ENCODE measurements around the gene APMAP. TPM values are rescaled to one million over a fixed set of nuclear protein-coding genes. Genes with fewer than 3 reads are reported as not detected.

The APMAP gene, protein sequence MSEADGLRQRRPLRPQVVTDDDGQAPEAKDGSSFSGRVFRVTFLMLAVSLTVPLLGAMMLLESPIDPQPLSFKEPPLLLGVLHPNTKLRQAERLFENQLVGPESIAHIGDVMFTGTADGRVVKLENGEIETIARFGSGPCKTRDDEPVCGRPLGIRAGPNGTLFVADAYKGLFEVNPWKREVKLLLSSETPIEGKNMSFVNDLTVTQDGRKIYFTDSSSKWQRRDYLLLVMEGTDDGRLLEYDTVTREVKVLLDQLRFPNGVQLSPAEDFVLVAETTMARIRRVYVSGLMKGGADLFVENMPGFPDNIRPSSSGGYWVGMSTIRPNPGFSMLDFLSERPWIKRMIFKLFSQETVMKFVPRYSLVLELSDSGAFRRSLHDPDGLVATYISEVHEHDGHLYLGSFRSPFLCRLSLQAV
- 100 to 1,000 TPM; 109 to 206 TPM for total RNA-seq

GRCh38 chr20:24992487-24993205 lies at the start of gene APMAP:
Gene APMAP, minus strand, starts transcription at chr20:24992751. Its CDS starts 63 bp downstream, at chr20:24992688.
- DNase-seq (ENCODE audit: low spot score): peak; percentile 98

DNA sequence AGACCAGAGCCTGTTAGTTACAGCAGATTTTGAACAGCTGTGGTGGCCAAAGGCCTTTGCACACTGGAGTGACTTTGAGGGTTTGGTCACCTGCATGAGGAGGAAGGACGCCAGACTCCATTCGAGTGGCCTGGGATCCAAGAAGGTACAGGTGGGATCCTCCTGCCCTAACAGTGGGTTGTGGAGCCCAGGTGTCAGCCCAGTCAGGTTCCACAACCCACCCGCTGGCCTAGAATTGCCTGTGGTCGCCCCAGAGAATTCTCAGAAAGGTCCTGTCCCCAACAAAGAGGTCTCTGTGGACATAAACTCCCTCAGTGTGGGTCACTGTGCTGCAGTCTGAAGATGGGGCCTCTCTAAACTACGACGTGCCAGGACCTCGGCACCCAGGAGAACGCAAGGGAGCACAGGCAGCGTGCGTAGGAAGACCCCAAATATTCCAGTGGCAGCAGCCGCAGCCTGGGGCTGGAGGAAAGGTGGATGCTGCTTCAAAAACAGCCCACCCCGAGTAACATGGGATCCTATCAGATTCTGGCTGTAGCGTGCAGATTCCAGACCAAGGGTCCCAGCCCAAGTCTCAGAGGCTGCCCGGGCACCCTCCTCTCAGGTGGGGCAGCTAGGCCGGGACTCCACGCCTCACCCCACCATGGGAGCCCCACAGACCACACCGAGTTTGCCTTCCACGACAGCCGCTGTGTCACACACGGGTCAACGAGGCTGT lies 49.4 kb upstream of the APMAP start:
- Mint-ChIP-seq H3K36me3 (no peaks in the 10 kb centered on the region), H3K4me3 (no peak overlapping the region), H3K9me3 (no peaks in the 10 kb centered on the region), H3K4me1 (ENCODE audit: low read depth in 2 of 2) (peaks cover 20 to 31% of the 10 kb centered on the region in 2 donors), H3K27me3 (no peaks in the 10 kb centered on the region), H3K27ac (peak overlapping the region; percentile 97 to 99)
- ATAC-seq (no peak), DNase-seq (ENCODE audit: low spot score) (no peak)

More at GRCh38 chr20:24992487-24993205, at the start of gene APMAP:
- ATAC-seq: peak; percentile 97 to 98
- H3K27me3 Mint-ChIP-seq: no peaks in the 10 kb centered on the region
- no peaks in the 10 kb centered on the region for H3K9me3 Mint-ChIP-seq
- H3K36me3 Mint-ChIP-seq: peaks cover 26% of the 10 kb centered on the region
- H3K4me1 Mint-ChIP-seq (ENCODE audit: low read depth in 2 of 2): peaks cover 46 to 62% of the 10 kb centered on the region in 2 donors
- H3K4me3 Mint-ChIP-seq: peak within 1 kb of the TSS; percentile 91
- H3K27ac Mint-ChIP-seq: peak within 1 kb of the TSS; percentile 74 to 96

DNA sequence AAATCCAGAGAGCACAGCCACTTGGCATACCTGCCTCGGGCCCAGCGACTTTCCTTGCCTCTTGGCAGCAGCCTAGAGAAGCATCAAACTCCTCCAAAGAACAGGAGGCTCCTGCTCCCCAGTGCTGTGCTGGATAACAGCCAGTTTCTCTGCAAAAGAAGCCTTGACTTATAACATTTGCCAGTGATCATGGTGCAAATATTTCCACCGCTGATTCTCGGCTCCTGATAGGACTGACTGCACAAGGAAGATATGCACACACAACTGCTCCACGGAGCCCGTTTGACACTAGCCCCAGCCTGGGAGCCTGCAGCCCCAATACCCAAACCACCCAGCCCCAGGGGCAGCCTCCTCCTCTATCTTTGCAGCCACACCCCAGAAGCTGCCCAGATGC lies 47.9 kb upstream of the APMAP start:
- Mint-ChIP-seq H3K36me3 (no peaks in the 10 kb centered on the region), H3K4me3 (no peak overlapping the region), H3K9me3 (no peaks in the 10 kb centered on the region), H3K4me1 (ENCODE audit: low read depth in 2 of 2) (peaks cover 36 to 41% of the 10 kb centered on the region in 2 donors), H3K27me3 (no peaks in the 10 kb centered on the region), H3K27ac (peak overlapping the region in 1 of 2 donors; percentile 99)
- no peak for ATAC-seq
- no peak for DNase-seq (ENCODE audit: low spot score)

DNA sequence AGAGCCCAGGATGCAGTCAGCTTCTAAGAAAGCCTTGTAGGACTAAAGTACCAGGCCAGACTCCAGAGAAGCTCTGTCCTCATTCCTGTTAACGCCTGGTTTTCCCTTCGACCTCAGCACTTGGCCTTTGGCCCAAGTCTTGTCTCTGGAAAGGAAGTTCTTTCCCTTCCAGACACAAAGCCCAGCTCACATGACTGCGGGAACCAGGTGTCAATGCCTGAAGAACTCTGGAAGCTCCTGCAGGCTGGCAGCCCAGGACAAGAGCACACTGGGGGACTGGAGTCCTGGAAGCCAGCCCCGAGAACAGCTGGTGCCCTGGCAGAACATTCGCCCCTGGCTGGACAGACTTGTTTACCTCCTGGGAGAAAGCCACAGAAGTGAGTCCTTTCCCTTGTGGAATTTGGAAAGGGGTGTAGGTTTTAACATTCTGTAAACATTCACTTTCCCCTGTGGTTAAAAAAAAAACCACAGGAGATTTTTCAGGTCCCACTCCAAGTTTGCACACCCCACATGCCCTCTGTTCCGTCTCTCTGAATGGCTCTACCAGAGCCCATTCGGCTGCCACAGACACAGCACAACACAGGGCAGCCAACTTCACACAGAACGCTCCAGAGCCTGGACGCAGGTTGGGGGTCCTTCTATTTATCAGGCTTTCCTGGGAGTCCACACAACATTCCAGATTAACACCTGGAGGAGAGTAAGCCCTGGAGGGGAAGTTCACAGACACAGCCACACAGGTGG lies 47.3 kb upstream of the APMAP start:
- no peaks in the 10 kb centered on the region for H3K36me3 Mint-ChIP-seq
- no peaks in the 10 kb centered on the region for H3K27me3 Mint-ChIP-seq
- H3K4me3 Mint-ChIP-seq: no peak overlapping the region
- no peak for ATAC-seq
- H3K4me1 Mint-ChIP-seq (ENCODE audit: low read depth in 2 of 2): peaks cover 38 to 41% of the 10 kb centered on the region in 2 donors
- no peak for DNase-seq (ENCODE audit: low spot score)
- H3K27ac Mint-ChIP-seq: peak overlapping the region in 1 of 2 donors; percentile 51
- H3K9me3 Mint-ChIP-seq: no peaks in the 10 kb centered on the region

DNA sequence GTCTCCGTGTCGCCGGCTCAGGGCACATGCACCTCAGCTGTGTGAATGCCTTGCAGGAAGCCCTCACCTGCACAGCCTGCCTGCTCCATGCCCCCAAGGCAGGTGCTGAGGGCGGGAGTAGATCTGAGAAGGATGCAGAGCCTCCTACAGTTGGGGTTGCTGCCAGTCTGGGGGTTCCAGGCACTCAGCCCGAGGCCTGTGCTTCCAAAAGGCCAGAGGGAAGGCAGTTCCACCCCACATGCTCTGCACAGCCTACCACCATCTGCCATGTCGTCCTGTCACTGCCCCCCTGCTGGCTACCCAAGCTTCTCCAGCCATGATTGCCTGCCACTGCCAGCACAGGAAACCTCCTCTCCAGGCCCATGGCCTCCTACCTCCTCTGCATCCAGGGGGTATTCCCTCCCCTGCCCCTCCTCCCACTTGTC lies 46.1 kb upstream of the APMAP start:
- Mint-ChIP-seq H3K27ac (no peak overlapping the region), H3K4me1 (ENCODE audit: low read depth in 2 of 2) (peaks cover 38 to 41% of the 10 kb centered on the region in 2 donors), H3K9me3 (no peaks in the 10 kb centered on the region), H3K4me3 (no peak overlapping the region), H3K27me3 (no peaks in the 10 kb centered on the region), H3K36me3 (no peaks in the 10 kb centered on the region)
- no peak for ATAC-seq
- no peak for DNase-seq (ENCODE audit: low spot score)

- no peak overlapping the region for H3K4me3 Mint-ChIP-seq
- H3K27ac Mint-ChIP-seq: peak overlapping the region in 1 of 2 donors; percentile 89
- peaks cover 34 to 36% of the 10 kb centered on the region in 2 donors for H3K4me1 Mint-ChIP-seq (ENCODE audit: low read depth in 2 of 2)
- H3K36me3 Mint-ChIP-seq: no peaks in the 10 kb centered on the region
- ATAC-seq (no peak), DNase-seq (ENCODE audit: low spot score) (no peak)
- H3K27me3 Mint-ChIP-seq: no peaks in the 10 kb centered on the region
- no peaks in the 10 kb centered on the region for H3K9me3 Mint-ChIP-seq
These were observed 45.5 kb upstream of the APMAP start for GRCh38 chr20:25038103-25038410.

GRCh38 chr20:25037288-25038102 lies 44.9 kb upstream of the APMAP start:
- DNase-seq (ENCODE audit: low spot score) (no peak), ATAC-seq (no peak)
- H3K27me3 Mint-ChIP-seq: no peaks in the 10 kb centered on the region
- no peaks in the 10 kb centered on the region for H3K36me3 Mint-ChIP-seq
- H3K4me3 Mint-ChIP-seq: no peak overlapping the region
- H3K4me1 Mint-ChIP-seq (ENCODE audit: low read depth in 2 of 2): peaks cover 28 to 31% of the 10 kb centered on the region in 2 donors
- no peaks in the 10 kb centered on the region for H3K9me3 Mint-ChIP-seq
- peak overlapping the region in 1 of 2 donors; percentile 89 for H3K27ac Mint-ChIP-seq

DNA sequence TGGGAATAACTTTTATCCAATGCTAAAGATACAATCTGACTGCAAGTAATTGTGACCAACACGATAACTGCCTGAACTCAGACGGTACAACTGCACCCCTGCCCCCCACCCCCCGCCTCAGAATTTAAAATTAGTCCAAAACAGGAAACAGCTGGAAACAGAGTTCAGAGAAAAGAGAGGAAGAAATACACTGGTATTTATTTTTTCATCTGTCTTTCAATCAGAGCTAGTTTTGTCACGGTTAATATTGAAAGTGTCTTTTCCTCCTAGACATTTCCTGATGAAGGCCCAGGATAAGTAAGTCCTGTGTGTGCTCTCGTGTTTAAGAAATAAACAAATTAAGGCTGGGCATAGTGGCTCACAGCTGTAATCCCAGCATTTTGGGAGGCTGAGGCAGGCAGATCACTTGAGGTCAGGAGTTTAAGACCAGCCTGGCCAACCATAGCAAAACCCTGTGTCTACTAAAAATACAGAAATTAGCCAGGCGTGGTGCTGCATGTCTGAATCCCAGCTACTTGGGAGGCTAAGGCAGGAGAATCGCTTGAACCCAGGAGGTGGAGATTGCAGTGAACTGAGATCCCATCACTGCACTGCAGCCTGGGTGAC lies 43.9 kb upstream of the APMAP start:
- ATAC-seq (no peak), DNase-seq (ENCODE audit: low spot score) (no peak)
- peak overlapping the region; percentile 21 for H3K4me3 Mint-ChIP-seq
- H3K9me3 Mint-ChIP-seq: no peaks in the 10 kb centered on the region
- no peaks in the 10 kb centered on the region for H3K27me3 Mint-ChIP-seq
- peak overlapping the region in 1 of 2 donors; percentile 89 for H3K27ac Mint-ChIP-seq
- H3K4me1 Mint-ChIP-seq (ENCODE audit: low read depth in 2 of 2): peaks cover 26 to 27% of the 10 kb centered on the region in 2 donors
- no peaks in the 10 kb centered on the region for H3K36me3 Mint-ChIP-seq

- ATAC-seq: no peak
- peak overlapping the region in 1 of 2 donors; percentile 89 for H3K27ac Mint-ChIP-seq
- H3K27me3 Mint-ChIP-seq: no peaks in the 10 kb centered on the region
- H3K4me3 Mint-ChIP-seq: peak overlapping the region; percentile 21
- no peaks in the 10 kb centered on the region for H3K36me3 Mint-ChIP-seq
- no peaks in the 10 kb centered on the region for H3K9me3 Mint-ChIP-seq
- DNase-seq (ENCODE audit: low spot score): no peak
- H3K4me1 Mint-ChIP-seq (ENCODE audit: low read depth in 2 of 2): peaks cover 26 to 27% of the 10 kb centered on the region in 2 donors
These were observed 43.4 kb upstream of the APMAP start for GRCh38 chr20:25035921-25036320.

- ATAC-seq (no peak), DNase-seq (ENCODE audit: low spot score) (no peak)
- H3K27ac Mint-ChIP-seq: no peak overlapping the region
- H3K4me1 Mint-ChIP-seq (ENCODE audit: low read depth in 2 of 2): peaks cover 27 to 29% of the 10 kb centered on the region in 2 donors
- no peaks in the 10 kb centered on the region for H3K9me3 Mint-ChIP-seq
- no peak overlapping the region for H3K4me3 Mint-ChIP-seq
- H3K36me3 Mint-ChIP-seq: no peaks in the 10 kb centered on the region
- H3K27me3 Mint-ChIP-seq: no peaks in the 10 kb centered on the region
These were observed 41.4 kb upstream of the APMAP start for GRCh38 chr20:25033924-25034300.

DNA sequence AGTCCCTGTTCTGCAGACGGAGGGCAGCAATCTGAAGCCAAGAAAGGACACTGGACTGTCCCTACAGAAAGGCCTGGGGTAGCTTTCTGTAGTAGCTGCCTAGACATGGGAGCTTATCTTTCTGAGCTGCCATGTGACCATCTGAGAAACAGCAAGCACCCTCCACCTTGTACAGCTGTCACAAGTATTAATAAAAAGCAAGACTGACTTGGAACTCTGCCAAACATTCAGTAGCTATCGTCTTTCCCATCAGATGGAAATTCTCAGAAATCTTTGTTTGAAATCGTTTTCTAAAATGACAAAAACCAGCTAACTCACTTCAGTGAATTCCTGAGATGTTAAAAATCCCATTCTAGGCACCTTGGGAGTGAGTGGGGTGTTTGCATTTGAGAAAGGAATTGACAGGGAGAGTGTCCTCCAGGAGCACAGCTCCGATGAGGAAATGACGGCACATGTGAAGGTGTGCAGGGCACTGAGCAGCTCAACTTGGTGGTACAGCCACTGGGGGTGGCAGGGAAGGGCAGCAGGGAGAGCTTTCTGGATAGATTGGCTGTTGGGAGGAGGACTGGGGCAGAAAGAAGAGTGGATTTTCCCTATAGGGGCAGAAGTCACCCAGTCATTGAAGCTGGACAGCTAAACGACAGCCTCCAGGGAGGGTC lies 40.8 kb upstream of the APMAP start:
- no peak for DNase-seq (ENCODE audit: low spot score)
- Mint-ChIP-seq H3K27me3 (no peaks in the 10 kb centered on the region), H3K27ac (no peak overlapping the region), H3K36me3 (no peaks in the 10 kb centered on the region), H3K4me3 (no peak overlapping the region), H3K9me3 (no peaks in the 10 kb centered on the region), H3K4me1 (ENCODE audit: low read depth in 2 of 2) (peaks cover 27 to 29% of the 10 kb centered on the region in 2 donors)
- no peak for ATAC-seq
